Endothelial cell of umbilical vein (primary cell): ENCODE data around the gene CHN1. TPM values are rescaled to one million over a fixed set of nuclear protein-coding genes. Genes with fewer than 3 reads are reported as not detected.

Source experiments
- BruUV-seq: library from RNA; stranded (reverse); fragments of 400-500 nt; replicated peaks from 2 replicates; lab custom pipeline; 2021; lab: Mats Ljungman, UMichigan
- CTCF ChIA-PET: fragments of 300-600, 350-600 bp; sonication (Branson Sonifier 250); formaldehyde crosslinking; loops from one replicate; lab custom pipeline; 2021; ENCODE audit warnings: antibody characterized with exemption, inconsistent platforms; lab: Charles Lee
- POLR2A ChIA-PET: fragments of 300-600, 350-600 bp; sonication (Branson Sonifier 250); formaldehyde crosslinking; loops from one replicate; lab custom pipeline; 2021; ENCODE audit warnings: antibody characterized with exemption, inconsistent platforms; lab: Charles Lee
- DNase-seq: peaks from one replicate; pipeline ENCODE4 v3.0.0-alpha.2; 2011; ENCODE audit warnings: low read depth, low spot score
- FAIRE-seq: peaks from 2 replicates; lab custom pipeline; 2011; peaks lifted over from hg19 to GRCh38; lab: Jason Lieb, UNC
- H2AFZ ChIP-seq: 2 replicates; pipeline ENCODE4 v1.6.0; 2012; ENCODE audit warnings: low read depth, low read length, control low read depth, inconsistent platforms
- H3K27ac ChIP-seq: 2 replicates; pipeline ENCODE4 v1.5.1; 2011; ENCODE audit warnings: low read depth, mild to moderate bottlenecking, control low read depth, low read length, moderate library complexity; ENCODE audit not compliant: insufficient read depth
- H3K27me3 ChIP-seq, 2 experiments: 2 replicates each; pipeline versions ENCODE4 v1.6.0 to v1.6.1; 2011; ENCODE audit warnings: low read length in 2 of 2, mixed read lengths in 1 of 2; ENCODE audit not compliant: control insufficient read depth in 2 of 2, insufficient read depth in 2 of 2
- H3K36me3 ChIP-seq, 2 experiments: 2 replicates in 1 of 2; 3 replicates in 1 of 2; pipeline ENCODE4 v1.5.1; 2011; ENCODE audit warnings: low read length in 2 of 2, mild to moderate bottlenecking in 1 of 2, moderate library complexity in 1 of 2; ENCODE audit not compliant: control insufficient read depth in 2 of 2, insufficient read depth in 2 of 2; ENCODE audit errors: extremely low read depth in 1 of 2
- H3K4me1 ChIP-seq: 3 replicates; pipeline ENCODE4 v1.5.1; 2011; ENCODE audit warnings: mild to moderate bottlenecking, low read length; ENCODE audit not compliant: control insufficient read depth, insufficient read depth; ENCODE audit errors: extremely low read depth
- H3K4me2 ChIP-seq: 2 replicates; pipeline ENCODE4 v1.6.1; 2011; ENCODE audit warnings: low read length, control low read depth, mixed read lengths; ENCODE audit not compliant: insufficient read depth
- H3K4me3 ChIP-seq, 3 experiments: fragments of 200-600 bp in 1 of 3; sonication (generic), shearing (Covaris generic) in 1 of 3; replicated peaks in 1 of 3; 2 replicates each; pipeline ENCODE4 v1.5.1; 2011 to 2016; ENCODE audit warnings: control low read depth in 3 of 3, low read length in 3 of 3, mild to moderate bottlenecking in 2 of 3, inconsistent platforms in 1 of 3, low read depth in 1 of 3, moderate library complexity in 1 of 3; ENCODE audit not compliant: insufficient read depth in 1 of 3
- H3K79me2 ChIP-seq: 2 replicates; pipeline ENCODE4 v1.6.0; 2012; ENCODE audit warnings: low read length, inconsistent platforms; ENCODE audit not compliant: control insufficient read depth, insufficient read depth
- H3K9ac ChIP-seq: replicated peaks from 2 replicates; pipeline ENCODE3; 2011; ENCODE audit warnings: low read length, control low read depth; ENCODE audit not compliant: insufficient read depth; ENCODE audit errors: extremely low read depth
- H3K9me1 ChIP-seq: replicated peaks from 3 replicates; pipeline ENCODE4 v1.6.0; 2011; ENCODE audit warnings: mild to moderate bottlenecking, low read length; ENCODE audit not compliant: control insufficient read depth, insufficient read depth; ENCODE audit errors: extremely low read depth
- H3K9me3 ChIP-seq: replicated peaks from 2 replicates; pipeline ENCODE4 v1.5.1; 2012; ENCODE audit warnings: low read length, inconsistent platforms; ENCODE audit not compliant: control insufficient read depth, insufficient read depth
- H4K20me1 ChIP-seq: replicated peaks from 2 replicates; pipeline ENCODE3; 2011; ENCODE audit warnings: mild to moderate bottlenecking, low read length; ENCODE audit not compliant: control insufficient read depth, insufficient read depth; ENCODE audit errors: extremely low read depth
- CTCF ChIP-seq, 2 donors: IDR thresholded peaks; 1 replicate in 1 of 2; 2 replicates in 1 of 2; pipeline ENCODE4 v1.5.1; 2011; ENCODE audit warnings: low read length in 2 of 2, mild to moderate bottlenecking in 2 of 2, moderate library complexity in 2 of 2, control low read depth in 1 of 2, inconsistent platforms in 1 of 2, low read depth in 1 of 2; ENCODE audit not compliant: insufficient read depth in 1 of 2; ENCODE audit errors: extremely low read depth in 1 of 2
- EZH2 ChIP-seq: IDR thresholded peaks from 2 replicates; pipeline ENCODE4 v1.6.1; 2012; ENCODE audit warnings: borderline replicate concordance, low read depth, mild to moderate bottlenecking, moderate library complexity, low read length, inconsistent platforms; ENCODE audit not compliant: severe bottlenecking
- FOS ChIP-seq: IDR thresholded peaks from 2 replicates; pipeline ENCODE4 v1.6.1; 2011; ENCODE audit warnings: mild to moderate bottlenecking, low read length, moderate library complexity, borderline replicate concordance; ENCODE audit not compliant: insufficient read depth
- GATA2 ChIP-seq: IDR thresholded peaks from 2 replicates; pipeline ENCODE4 v1.7.0; 2011; ENCODE audit warnings: low read depth, mild to moderate bottlenecking, moderate library complexity, mixed read lengths, low read length; ENCODE audit not compliant: insufficient read length, insufficient read depth
- JUN ChIP-seq: IDR thresholded peaks from 2 replicates; pipeline ENCODE4 v1.6.1; 2011; ENCODE audit warnings: borderline replicate concordance, low read depth; ENCODE audit not compliant: insufficient read length, insufficient read depth
- MAX ChIP-seq: IDR thresholded peaks from 2 replicates; pipeline ENCODE4 v1.6.1; 2011; ENCODE audit not compliant: insufficient read depth, insufficient read length
- MYC ChIP-seq: IDR thresholded peaks from one replicate; pipeline ENCODE4 v1.6.1; 2011; ENCODE audit warnings: mild to moderate bottlenecking, low read depth, low read length
- POLR2A ChIP-seq: IDR thresholded peaks from 2 replicates; pipeline ENCODE4 v1.6.1; 2012; ENCODE audit warnings: low read depth, mild to moderate bottlenecking, control low read depth, low read length
- POLR2AphosphoS5 ChIP-seq: IDR thresholded peaks from 2 replicates; pipeline ENCODE4 v1.6.1; 2012; ENCODE audit warnings: low read depth, mild to moderate bottlenecking, control low read depth, low read length, moderate library complexity; ENCODE audit not compliant: insufficient read depth
- dilution Hi-C: fragments of 300-500 bp; cut with MboI; formaldehyde crosslinking; loops from one replicate; pipeline ENCODE4 v1.15.0; 2019; ENCODE audit warnings: low sequenced_read_pairs; ENCODE audit not compliant: extremely low pct_ligation_motif_present
- intact Hi-C: fragments of 100-400 bp; cut with micrococcal nuclease; formaldehyde crosslinking; loops from one replicate; pipeline ENCODE4 v1.10.0; 2022
- polyA plus RNA-seq, 4 experiments: library from polyadenylated mRNA; depleted of rRNA in 3 of 4; stranded (reverse) in 3 of 4; unstranded in 1 of 4; fragments of >200 nt; gene quantifications; 2 replicates each; pipeline versions ENCODE4 v1.2.1 to v1.2.3, GENCODE V29; 2011 to 2012; ENCODE audit warnings: missing spikeins in 1 of 4
- total RNA-seq: library from RNA; stranded (reverse); gene quantifications from 2 replicates; pipeline ENCODE4 v1.2.3, GENCODE V29; 2021

The CHN1 gene
- total and polyA plus RNA-seq, 2 donors (not counting 3 experiments of a cell fraction or from before 2014, with no cell fraction given), result 23.3 to 24.9 TPM

- no peak for TF ChIP-seq GATA2
- TF ChIP-seq POLR2A, result no peak
- TF ChIP-seq MAX, result no peak
- TF ChIP-seq FOS, result no peak
- no peak for TF ChIP-seq JUN
- TF ChIP-seq EZH2, result no peak
- TF ChIP-seq POLR2AphosphoS5, result no peak
- no peak for TF ChIP-seq CTCF (IDR thresholded peaks at IDR 0.05; ENCODE audit: extremely low read depth in 1 of 2, insufficient read depth in 1 of 2, low read depth in 1 of 2, low read length in 2 of 2)
- TF ChIP-seq MYC, result no peak
- intact Hi-C loops (loop anchor here (10.0 kb wide), 1 partner anchor 405 kb away; the partner anchor contains the start of gene ATF2), dilution Hi-C loops (no loop called here)
- no peaks in the 10 kb centered on the region for H4K20me1 ChIP-seq
- ChIA-PET CTCF (interaction anchor here (2.3 to 6.6 kb wide), 2 partner anchors 11 to 12 kb away, joined by 8 to 85 read pairs; no protein-coding TSS in a partner anchor), POLR2A (no interaction called here)
- BruUV-seq, result no TSS peak
- H3K9me1 ChIP-seq, result no peaks in the 10 kb centered on the region
- H3K79me2 ChIP-seq, result no peaks in the 10 kb centered on the region
- H3K27me3 ChIP-seq, result no peaks in the 10 kb centered on the region
- no peak overlapping the region for H3K4me2 ChIP-seq
- no peak overlapping the region for H3K27ac ChIP-seq
- no peak for FAIRE-seq
- H3K4me3 ChIP-seq, result no peak overlapping the region
- H2AFZ ChIP-seq, result no peak overlapping the region
- no peak for DNase-seq
- no peak overlapping the region for H3K9ac ChIP-seq
- H3K9me3 ChIP-seq, result no peaks in the 10 kb centered on the region
- H3K4me1 ChIP-seq, result peaks cover 23% of the 10 kb centered on the region
- H3K36me3 ChIP-seq, result no peaks in the 10 kb centered on the region
Observed at GRCh38 chr2:174759381-174760065, 245.7 kb downstream of the CHN1 start.
